ENCODE results near the gene EGFL7.

EGFL7 gene

DNA sequence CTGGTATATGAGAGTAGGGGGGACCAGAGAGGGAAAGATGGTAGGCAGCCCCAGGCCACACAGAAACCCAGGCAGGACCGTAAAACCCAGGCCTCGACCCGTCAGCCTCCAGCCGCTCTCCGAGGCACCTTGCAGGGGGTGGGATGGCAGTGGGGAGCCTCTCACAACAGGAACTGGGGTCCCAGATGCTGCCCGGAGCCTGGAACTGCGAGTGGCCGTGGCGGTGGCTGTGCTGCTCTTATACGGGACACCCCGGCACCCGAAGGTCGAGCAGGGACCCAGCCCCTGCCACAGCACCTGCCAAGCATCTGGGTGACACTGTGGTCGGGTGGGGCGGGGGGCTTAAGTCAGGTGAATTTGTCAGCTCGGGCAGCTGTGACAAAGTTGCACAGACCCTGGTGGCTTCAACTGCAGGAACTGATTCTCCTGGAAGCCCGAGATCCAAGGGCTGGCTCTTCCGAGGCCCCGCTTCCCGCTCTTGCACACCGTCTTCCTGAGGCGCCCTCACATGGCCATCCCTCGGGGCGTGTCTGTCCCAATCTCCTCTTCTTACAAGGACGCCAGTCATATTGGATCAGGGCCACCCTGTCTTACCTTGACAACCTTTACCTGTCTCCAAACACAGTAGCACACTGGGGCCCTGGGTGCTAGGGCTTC lies 47.6 kb upstream of the EGFL7 start:
- H3K9me3 ChIP-seq (ENCODE audit: control insufficient read depth, insufficient read depth, low read length) = no peaks in the 10 kb centered on the region
- H3K4me3 ChIP-seq (ENCODE audit: low read length) = no peak overlapping the region
- H3K27me3 ChIP-seq (ENCODE audit: control insufficient read depth, low read length) = peaks cover 18% of the 10 kb centered on the region
- H3K36me3 ChIP-seq (ENCODE audit: control insufficient read depth, low read length) = no peaks in the 10 kb centered on the region
- no peaks in the 10 kb centered on the region for H3K9me2 ChIP-seq (replicated peaks; ENCODE audit: control insufficient read depth, low read length)
- no peak overlapping the region for H3K27ac ChIP-seq (ENCODE audit: low read depth, low read length)
- H4K20me1 ChIP-seq (ENCODE audit: control insufficient read depth, insufficient read depth, low read depth, low read length) = no peaks in the 10 kb centered on the region
- H3F3A ChIP-seq (ENCODE audit: control insufficient read depth, insufficient read depth) = no peaks in the 10 kb centered on the region
- H3K79me2 ChIP-seq (ENCODE audit: control insufficient read depth, low read length) = no peaks in the 10 kb centered on the region
- no peak overlapping the region for H3K4me2 ChIP-seq (ENCODE audit: low read length)
- no peak for TF ChIP-seq EZH2phosphoT487 (IDR thresholded peaks at IDR 0.05; ENCODE audit: borderline replicate concordance, low read length)
- TF ChIP-seq, protein P1, sequence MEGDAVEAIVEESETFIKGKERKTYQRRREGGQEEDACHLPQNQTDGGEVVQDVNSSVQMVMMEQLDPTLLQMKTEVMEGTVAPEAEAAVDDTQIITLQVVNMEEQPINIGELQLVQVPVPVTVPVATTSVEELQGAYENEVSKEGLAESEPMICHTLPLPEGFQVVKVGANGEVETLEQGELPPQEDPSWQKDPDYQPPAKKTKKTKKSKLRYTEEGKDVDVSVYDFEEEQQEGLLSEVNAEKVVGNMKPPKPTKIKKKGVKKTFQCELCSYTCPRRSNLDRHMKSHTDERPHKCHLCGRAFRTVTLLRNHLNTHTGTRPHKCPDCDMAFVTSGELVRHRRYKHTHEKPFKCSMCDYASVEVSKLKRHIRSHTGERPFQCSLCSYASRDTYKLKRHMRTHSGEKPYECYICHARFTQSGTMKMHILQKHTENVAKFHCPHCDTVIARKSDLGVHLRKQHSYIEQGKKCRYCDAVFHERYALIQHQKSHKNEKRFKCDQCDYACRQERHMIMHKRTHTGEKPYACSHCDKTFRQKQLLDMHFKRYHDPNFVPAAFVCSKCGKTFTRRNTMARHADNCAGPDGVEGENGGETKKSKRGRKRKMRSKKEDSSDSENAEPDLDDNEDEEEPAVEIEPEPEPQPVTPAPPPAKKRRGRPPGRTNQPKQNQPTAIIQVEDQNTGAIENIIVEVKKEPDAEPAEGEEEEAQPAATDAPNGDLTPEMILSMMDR (IDR thresholded peaks at IDR 0.05; ENCODE audit: low read depth, low read length, poor library complexity, severe bottlenecking) = no peak
- H3K4me1 ChIP-seq (ENCODE audit: control insufficient read depth, low read length) = peaks cover 18% of the 10 kb centered on the region

DNA sequence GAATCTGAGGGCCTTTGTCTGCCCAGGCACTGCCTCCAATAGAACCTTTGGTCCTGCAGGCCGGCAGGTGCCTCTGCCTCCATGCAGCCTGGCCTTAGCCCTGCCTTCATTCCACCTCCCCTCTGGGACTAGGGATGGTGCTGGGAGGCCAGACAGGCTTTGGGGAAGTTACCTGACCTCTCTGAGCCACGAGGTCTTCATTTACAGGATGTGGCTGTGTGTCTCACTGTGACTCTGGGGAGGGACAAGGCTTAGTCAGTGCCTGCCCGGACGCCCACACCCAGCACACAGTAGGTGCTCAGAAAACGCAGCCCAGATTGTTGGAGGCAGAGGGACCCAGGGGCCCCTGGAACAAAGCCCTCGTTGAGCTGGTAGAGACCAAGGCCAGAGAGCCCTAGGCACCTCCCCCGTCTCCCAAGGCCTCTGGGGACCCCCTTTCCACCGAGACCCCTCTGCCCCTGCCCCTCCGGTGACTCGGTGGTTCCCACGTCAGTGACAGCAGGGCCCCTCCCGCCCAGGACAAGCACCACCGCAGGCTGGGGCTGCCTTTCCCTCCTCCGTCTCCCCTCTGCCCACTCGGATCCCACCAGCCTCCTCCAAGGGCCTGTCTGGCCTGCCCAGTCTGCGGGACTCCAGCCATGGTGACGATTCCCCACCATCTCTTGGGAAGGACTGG lies 46.9 kb upstream of the EGFL7 start:
- H3K27me3 ChIP-seq (ENCODE audit: control insufficient read depth, low read length) = peaks cover 18% of the 10 kb centered on the region
- no peak overlapping the region for H3K4me3 ChIP-seq (ENCODE audit: low read length)
- H3K9me3 ChIP-seq (ENCODE audit: control insufficient read depth, insufficient read depth, low read length) = no peaks in the 10 kb centered on the region
- H3K9me2 ChIP-seq (replicated peaks; ENCODE audit: control insufficient read depth, low read length) = no peaks in the 10 kb centered on the region
- no peaks in the 10 kb centered on the region for H3F3A ChIP-seq (ENCODE audit: control insufficient read depth, insufficient read depth)
- no peak overlapping the region for H3K27ac ChIP-seq (ENCODE audit: low read depth, low read length)
- TF ChIP-seq, protein P1 (IDR thresholded peaks at IDR 0.05; ENCODE audit: low read depth, low read length, poor library complexity, severe bottlenecking) = no peak
- TF ChIP-seq EZH2phosphoT487 (IDR thresholded peaks at IDR 0.05; ENCODE audit: borderline replicate concordance, low read length) = no peak
- H3K4me1 ChIP-seq (ENCODE audit: control insufficient read depth, low read length) = peaks cover 18% of the 10 kb centered on the region
- no peak overlapping the region for H3K4me2 ChIP-seq (ENCODE audit: low read length)
- H3K36me3 ChIP-seq (ENCODE audit: control insufficient read depth, low read length) = no peaks in the 10 kb centered on the region
- H4K20me1 ChIP-seq (ENCODE audit: control insufficient read depth, insufficient read depth, low read depth, low read length) = no peaks in the 10 kb centered on the region
- H3K79me2 ChIP-seq (ENCODE audit: control insufficient read depth, low read length) = no peaks in the 10 kb centered on the region

DNA sequence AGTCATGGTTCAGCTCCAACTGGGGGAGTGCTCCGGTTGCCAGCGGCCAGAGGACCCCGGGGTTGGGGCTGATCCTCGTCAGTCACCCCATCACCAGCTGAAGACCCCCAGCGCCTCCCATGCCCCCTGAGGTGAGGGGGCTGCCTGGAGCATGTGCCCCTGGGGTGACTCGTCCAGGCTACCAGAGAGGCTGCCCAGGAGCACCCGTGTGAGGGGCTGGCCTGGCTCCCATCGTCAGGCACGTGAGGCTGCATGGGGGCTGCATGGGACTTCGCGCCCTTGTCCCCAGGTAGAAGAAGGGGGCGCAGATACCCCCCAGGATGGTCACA lies 46.4 kb upstream of the EGFL7 start:
- H3F3A ChIP-seq (ENCODE audit: control insufficient read depth, insufficient read depth) = no peaks in the 10 kb centered on the region
- H3K36me3 ChIP-seq (ENCODE audit: control insufficient read depth, low read length) = no peaks in the 10 kb centered on the region
- no peak overlapping the region for H3K4me3 ChIP-seq (ENCODE audit: low read length)
- peaks cover 18% of the 10 kb centered on the region for H3K27me3 ChIP-seq (ENCODE audit: control insufficient read depth, low read length)
- TF ChIP-seq, protein P1 (IDR thresholded peaks at IDR 0.05; ENCODE audit: low read depth, low read length, poor library complexity, severe bottlenecking) = no peak
- TF ChIP-seq EZH2phosphoT487 (IDR thresholded peaks at IDR 0.05; ENCODE audit: borderline replicate concordance, low read length) = no peak
- H3K79me2 ChIP-seq (ENCODE audit: control insufficient read depth, low read length) = no peaks in the 10 kb centered on the region
- no peaks in the 10 kb centered on the region for H3K9me2 ChIP-seq (replicated peaks; ENCODE audit: control insufficient read depth, low read length)
- no peak overlapping the region for H3K27ac ChIP-seq (ENCODE audit: low read depth, low read length)
- H3K4me2 ChIP-seq (ENCODE audit: low read length) = no peak overlapping the region
- H3K9me3 ChIP-seq (ENCODE audit: control insufficient read depth, insufficient read depth, low read length) = no peaks in the 10 kb centered on the region
- peaks cover 18% of the 10 kb centered on the region for H3K4me1 ChIP-seq (ENCODE audit: control insufficient read depth, low read length)
- H4K20me1 ChIP-seq (ENCODE audit: control insufficient read depth, insufficient read depth, low read depth, low read length) = no peaks in the 10 kb centered on the region

Measured in DOHH2 (cell line).